HFF-Myc (cell line): Measurements from ENCODE around the gene FIGLA.

Source experiments
- DNase-seq: peaks from one replicate; pipeline ENCODE4 v3.0.0-alpha.2; 2011; ENCODE audit warnings: low read depth; ENCODE audit errors: extremely low read depth
- H3K4me3 ChIP-seq: replicated peaks from 2 replicates; pipeline ENCODE4 v1.5.1; 2011; ENCODE audit warnings: low read depth, mild to moderate bottlenecking, control low read depth, low read length
- TF ChIP-seq, protein P1 (sequence below): IDR thresholded peaks from 2 replicates; pipeline ENCODE4 v1.5.1; 2012; ENCODE audit warnings: mild to moderate bottlenecking, low read depth, low read length, control low read depth; ENCODE audit errors: missing control alignments

FIGLA gene, protein sequence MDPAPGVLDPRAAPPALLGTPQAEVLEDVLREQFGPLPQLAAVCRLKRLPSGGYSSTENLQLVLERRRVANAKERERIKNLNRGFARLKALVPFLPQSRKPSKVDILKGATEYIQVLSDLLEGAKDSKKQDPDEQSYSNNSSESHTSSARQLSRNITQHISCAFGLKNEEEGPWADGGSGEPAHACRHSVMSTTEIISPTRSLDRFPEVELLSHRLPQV

DNA sequence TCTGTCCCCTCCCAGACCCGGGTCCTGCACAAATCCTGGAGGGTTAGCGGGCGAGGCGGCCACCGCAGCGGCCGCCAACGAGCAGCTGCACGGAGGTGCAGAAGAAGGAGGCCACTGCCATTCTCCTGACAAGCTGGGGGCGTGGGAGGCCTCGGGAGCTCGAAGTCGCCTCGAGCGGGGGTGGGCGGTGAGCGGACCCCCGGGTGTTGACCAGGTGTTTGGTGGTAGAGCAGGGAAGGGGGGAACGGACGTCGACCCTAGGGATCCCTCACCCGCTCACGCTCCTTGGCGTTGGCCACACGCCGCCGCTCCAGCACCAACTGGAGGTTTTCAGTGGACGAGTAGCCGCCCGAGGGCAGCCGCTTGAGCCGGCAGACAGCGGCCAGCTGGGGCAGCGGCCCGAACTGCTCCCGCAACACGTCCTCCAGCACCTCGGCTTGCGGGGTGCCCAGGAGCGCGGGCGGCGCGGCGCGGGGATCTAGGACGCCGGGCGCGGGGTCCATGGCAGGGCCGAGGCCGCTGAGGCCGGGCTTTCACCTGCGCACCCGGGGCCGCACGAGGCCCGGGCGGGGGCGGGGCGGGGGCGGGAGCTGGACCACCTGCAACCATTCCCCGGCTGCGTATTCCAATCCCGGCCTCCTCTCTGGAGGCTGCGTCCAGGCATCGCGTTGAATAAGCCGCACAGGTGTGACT, at the start of gene FIGLA:
FIGLA (minus strand) TSS at position 508 of the 693 bp plus-strand sequence; CDS start at position 503, 5 bp downstream.
- DNase-seq = no peak
- TF ChIP-seq, protein P1, sequence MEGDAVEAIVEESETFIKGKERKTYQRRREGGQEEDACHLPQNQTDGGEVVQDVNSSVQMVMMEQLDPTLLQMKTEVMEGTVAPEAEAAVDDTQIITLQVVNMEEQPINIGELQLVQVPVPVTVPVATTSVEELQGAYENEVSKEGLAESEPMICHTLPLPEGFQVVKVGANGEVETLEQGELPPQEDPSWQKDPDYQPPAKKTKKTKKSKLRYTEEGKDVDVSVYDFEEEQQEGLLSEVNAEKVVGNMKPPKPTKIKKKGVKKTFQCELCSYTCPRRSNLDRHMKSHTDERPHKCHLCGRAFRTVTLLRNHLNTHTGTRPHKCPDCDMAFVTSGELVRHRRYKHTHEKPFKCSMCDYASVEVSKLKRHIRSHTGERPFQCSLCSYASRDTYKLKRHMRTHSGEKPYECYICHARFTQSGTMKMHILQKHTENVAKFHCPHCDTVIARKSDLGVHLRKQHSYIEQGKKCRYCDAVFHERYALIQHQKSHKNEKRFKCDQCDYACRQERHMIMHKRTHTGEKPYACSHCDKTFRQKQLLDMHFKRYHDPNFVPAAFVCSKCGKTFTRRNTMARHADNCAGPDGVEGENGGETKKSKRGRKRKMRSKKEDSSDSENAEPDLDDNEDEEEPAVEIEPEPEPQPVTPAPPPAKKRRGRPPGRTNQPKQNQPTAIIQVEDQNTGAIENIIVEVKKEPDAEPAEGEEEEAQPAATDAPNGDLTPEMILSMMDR = no peak
- H3K4me3 ChIP-seq = no peak within 1 kb of the TSS

DNA sequence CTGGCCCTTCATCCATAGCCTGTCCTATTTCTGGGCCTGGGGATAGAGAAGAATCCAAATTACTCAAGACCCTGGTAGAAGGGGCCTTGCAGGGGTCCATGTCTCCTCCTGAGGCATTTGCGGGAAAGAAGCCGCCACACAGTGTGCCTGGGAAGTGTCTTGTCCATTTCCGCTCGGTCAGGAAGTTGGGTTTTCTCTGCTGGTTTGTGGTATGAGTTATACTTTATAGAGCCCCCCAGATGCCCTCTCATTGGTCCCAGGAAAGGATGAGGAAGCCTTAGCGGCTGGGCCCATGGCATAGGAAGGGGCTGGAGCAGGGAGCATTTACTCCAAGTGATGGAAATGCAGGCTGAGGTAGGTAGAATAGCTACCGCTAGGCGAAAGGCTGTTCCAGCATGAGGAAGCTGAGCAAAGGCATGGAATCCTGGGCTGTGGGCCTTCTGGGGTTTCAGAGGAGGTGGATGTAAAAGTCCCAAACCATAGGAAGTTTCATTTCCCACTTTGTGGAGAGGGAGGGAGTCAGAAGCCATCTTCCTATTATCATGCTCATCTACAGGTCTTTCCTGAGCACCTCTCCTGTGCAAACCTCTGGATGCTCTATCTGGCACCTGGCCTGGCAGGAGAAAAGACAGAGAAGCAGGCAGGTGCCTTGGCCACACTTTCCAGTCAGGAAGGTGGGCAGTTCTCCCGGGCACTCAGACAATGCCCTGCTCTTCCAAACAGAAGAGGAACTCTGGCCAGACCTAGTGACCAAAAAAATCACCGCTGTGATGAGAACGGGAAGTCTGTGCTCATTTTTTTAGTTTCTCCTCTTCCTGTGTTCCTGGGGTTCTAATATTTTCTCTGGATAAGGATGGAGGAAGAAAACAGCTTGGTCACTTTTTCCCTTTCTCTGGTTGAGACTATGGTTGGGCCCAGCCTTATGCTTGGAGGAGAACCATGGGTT, 47.8 kb upstream of the FIGLA start:
- TF ChIP-seq, protein P1 = no peak
- H3K4me3 ChIP-seq = no peak overlapping the region
- DNase-seq = no peak

DNA sequence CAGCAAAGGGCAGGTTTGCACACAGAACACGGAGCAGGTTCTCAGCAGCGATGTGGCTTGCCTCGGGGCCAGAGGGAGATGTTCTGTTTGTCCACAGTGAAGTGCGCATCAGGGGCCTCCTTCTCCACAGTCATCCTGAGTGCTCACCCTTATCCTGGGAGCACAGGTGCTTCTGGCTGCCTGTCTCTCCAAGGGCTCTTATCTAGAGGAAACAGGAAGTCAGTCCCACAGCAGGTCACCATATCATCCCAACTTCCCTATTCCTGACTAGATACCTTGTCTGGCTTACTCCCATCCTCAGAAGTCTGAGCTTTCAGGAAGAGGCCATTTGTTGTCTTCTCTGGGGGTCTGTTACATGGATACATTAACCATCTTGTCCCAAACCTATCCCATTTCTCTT, 45.2 kb upstream of the FIGLA start, which contains the start of gene CD207:
CD207 (minus strand) TSS at position 174 of the 400 bp plus-strand sequence; CDS start at position 134, 40 bp downstream.
- DNase-seq = no peak
- no peak within 1 kb of the TSS for H3K4me3 ChIP-seq
- TF ChIP-seq, protein P1 = no peak

DNA sequence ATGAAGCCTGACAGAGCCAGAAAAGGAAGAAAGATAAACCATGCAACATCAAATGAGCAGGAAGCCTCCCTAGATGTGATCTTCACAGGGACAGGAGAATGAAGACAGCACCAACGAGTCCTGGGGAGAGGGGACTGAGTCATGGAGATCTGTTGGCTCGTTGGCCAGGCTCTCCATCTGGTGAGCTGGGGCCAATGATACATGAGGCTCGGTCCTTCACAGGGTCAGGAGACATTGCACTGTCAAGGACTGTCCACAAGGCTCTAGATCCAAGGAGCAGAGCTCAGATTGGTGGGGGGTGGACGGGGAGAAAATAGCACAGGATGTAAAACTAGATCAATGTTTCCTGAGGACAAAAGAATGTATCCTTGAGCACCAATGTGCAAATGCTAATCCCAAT, 44.4 kb upstream of the FIGLA start:
- TF ChIP-seq, protein P1 = no peak
- no peak for DNase-seq

DNA sequence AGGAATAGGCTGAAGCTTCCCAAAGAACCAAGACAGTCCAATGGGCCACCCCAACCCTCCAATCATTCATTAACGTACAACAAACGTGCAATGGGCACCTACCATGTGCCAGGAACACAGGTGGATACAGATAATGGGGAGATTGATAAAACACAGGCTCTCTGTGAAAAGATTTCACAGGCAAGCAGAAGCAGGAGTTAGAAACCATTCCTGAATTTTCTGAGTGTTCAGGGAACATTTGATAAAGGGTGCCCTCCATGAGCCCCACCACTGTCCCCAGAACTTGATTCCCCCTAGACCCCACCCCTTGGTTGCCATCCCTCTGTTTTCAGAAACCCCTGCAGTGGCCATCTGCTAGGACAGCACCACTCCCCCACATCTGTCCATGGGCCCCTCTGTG, 43.7 kb upstream of the FIGLA start:
- TF ChIP-seq, protein P1 = no peak
- no peak overlapping the region for H3K4me3 ChIP-seq

More for the DNA sequence above, 44.4 kb upstream of the FIGLA start:
- no peak overlapping the region for H3K4me3 ChIP-seq

DNA sequence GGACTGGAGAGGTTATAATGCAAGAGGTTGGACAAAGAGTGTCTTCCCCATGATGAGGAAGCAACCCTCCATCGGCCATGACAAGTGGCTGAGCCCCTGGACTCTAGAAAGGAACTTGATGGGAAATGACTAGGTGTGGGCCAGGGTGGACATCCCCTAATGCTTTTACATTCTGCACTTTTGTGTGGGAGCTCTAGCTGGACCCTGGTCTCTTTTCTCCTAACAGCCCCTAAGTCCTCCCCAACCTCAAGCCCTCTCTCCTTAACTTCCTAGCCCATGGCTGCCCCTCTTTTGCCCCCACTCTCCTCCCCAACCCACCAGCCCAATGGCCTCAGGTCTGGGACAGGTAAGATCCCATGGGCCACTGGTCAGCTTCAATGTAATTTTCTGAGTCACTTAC, 42.8 kb upstream of the FIGLA start:
- DNase-seq = no peak
- H3K4me3 ChIP-seq = no peak overlapping the region
- TF ChIP-seq, protein P1 = no peak

More for the DNA sequence above, 43.7 kb upstream of the FIGLA start:
- DNase-seq = no peak
